ENCODE results near the gene LHX3. TPM values are rescaled to one million over a fixed set of nuclear protein-coding genes. Genes with fewer than 3 reads are reported as not detected.

The LHX3 gene
- total and polyA plus RNA-seq, 4 donors: not detected

DNA sequence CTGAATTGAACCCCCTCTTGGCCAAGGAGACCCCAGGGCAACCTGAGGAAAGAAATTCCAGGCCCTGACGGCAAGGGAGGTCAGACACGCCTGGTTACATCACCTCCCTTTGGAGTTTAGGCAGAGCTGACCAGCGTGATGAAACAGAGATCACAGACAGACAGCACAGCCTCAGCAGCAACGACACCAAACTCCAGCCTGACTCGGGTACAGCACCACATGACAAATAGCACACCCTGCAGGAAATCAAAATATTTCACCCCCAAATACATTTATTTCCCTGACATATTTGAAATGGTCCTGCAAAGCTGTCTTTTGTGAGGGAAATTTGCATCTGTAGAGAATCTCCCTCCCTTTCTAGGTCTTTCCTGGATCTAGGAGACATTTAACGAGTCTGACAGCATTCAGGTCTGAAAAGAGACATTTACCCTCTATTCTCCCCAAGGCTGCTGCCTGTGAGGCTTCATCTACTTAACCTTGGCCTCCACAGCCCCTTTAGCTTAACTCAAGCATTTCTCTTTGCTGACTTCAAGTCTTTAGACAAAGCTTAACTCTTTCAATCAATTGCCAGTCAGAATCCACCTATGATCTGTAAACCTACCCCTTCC lies 38.1 kb upstream of the LHX3 start:
- WGBS, 2 donors: 72 to 78% methylated on average over 6 of the region's 6 CpGs
- Histone ChIP-seq H3K27ac (ENCODE audit: low read depth in 1 of 2, low read length in 1 of 2) (no peak overlapping the region), H3K4me1 (ENCODE audit: control insufficient read depth in 5 of 5, insufficient read depth in 5 of 5, low read length in 5 of 5) (peaks cover 6 to 17% (median 13%) of the 10 kb centered on the region in 5 donors), H3K27me3 (ENCODE audit: control insufficient read depth in 3 of 3, insufficient read depth in 3 of 3, low read length in 2 of 3) (peaks cover 0 to 2% (median 0%) of the 10 kb centered on the region in 3 donors), H3K4me3 (no peak overlapping the region), H3K9me3 (ENCODE audit: control insufficient read depth in 4 of 4, insufficient read depth in 3 of 4, low read length in 3 of 4) (no peaks in the 10 kb centered on the region), H3K9ac (ENCODE audit: insufficient read depth in 1 of 2, low read length in 2 of 2) (no peak overlapping the region), H3K36me3 (ENCODE audit: control insufficient read depth in 4 of 4, insufficient read depth in 4 of 4, low read length in 4 of 4) (no peaks in the 10 kb centered on the region)
- no peak for ATAC-seq (ENCODE audit: insufficient read depth, low FRiP score)
- TF ChIP-seq CTCF (IDR thresholded peaks at IDR 0.05; ENCODE audit: control extremely low read depth, extremely low read depth): no peak
- DNase-seq: no peak

DNA sequence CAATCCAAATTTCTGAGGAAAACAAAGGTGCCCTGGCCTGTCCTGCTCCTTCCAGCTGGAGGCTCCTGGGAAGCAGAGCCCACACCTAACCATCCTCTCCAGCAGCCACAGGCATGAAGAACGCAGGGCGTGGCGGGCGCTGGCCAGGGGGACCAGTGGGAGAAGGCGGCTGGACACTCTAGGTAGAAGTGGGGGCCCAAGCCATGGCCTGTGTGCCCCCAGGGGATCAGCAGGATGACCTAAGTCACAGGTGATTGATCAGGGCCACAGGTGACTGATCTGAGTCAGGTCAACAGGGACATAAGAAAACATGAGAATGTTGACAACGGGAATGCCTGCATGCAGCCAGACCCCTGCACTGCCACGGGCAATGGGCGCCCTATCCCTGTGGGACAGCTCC lies 37.3 kb upstream of the LHX3 start:
- Histone ChIP-seq H3K27me3 (ENCODE audit: control insufficient read depth in 3 of 3, insufficient read depth in 3 of 3, low read length in 2 of 3) (no peaks in the 10 kb centered on the region), H3K9me3 (ENCODE audit: control insufficient read depth in 4 of 4, insufficient read depth in 3 of 4, low read length in 3 of 4) (no peaks in the 10 kb centered on the region), H3K4me3 (no peak overlapping the region), H3K4me1 (ENCODE audit: control insufficient read depth in 5 of 5, insufficient read depth in 5 of 5, low read length in 5 of 5) (peaks cover 6 to 17% (median 13%) of the 10 kb centered on the region in 5 donors), H3K36me3 (ENCODE audit: control insufficient read depth in 4 of 4, insufficient read depth in 4 of 4, low read length in 4 of 4) (no peaks in the 10 kb centered on the region), H3K9ac (ENCODE audit: insufficient read depth in 1 of 2, low read length in 2 of 2) (no peak overlapping the region), H3K27ac (ENCODE audit: low read depth in 1 of 2, low read length in 1 of 2) (no peak overlapping the region)
- no peak for DNase-seq
- 90 to 94% methylated on average over 8 of the region's 8 CpGs for WGBS, 2 donors
- TF ChIP-seq CTCF (IDR thresholded peaks at IDR 0.05; ENCODE audit: control extremely low read depth, extremely low read depth): no peak
- no peak for ATAC-seq (ENCODE audit: insufficient read depth, low FRiP score)

DNA sequence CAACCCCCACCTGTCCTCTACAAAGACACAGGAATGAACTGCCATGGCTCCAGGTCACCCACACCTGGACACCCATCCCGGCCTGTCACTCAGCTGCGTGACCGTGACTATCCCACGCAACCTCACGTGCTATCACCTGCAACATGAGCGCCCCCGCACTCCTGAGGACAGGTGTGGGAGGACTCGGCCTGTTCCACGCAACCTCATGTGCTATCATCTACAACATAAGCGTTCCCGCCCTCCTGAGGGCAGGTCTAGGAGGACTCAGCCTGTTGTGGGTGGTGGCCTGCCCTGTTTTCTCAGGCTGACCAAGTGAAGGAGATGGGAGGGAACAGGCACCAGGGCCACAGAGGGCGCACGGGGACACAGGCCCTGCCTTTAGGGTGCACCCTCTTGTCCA lies 36.6 kb upstream of the LHX3 start:
- no peak for ATAC-seq (ENCODE audit: insufficient read depth, low FRiP score)
- no peaks in the 10 kb centered on the region for H3K9me3 ChIP-seq (ENCODE audit: control insufficient read depth in 4 of 4, insufficient read depth in 3 of 4, low read length in 3 of 4)
- TF ChIP-seq CTCF (IDR thresholded peaks at IDR 0.05; ENCODE audit: control extremely low read depth, extremely low read depth): no peak
- no peaks in the 10 kb centered on the region for H3K27me3 ChIP-seq (ENCODE audit: control insufficient read depth in 3 of 3, insufficient read depth in 3 of 3, low read length in 2 of 3)
- WGBS, 2 donors: 96 to 97% methylated on average over 13 of the region's 13 CpGs
- H3K36me3 ChIP-seq (ENCODE audit: control insufficient read depth in 4 of 4, insufficient read depth in 4 of 4, low read length in 4 of 4): peaks cover 0 to 4% (median 1%) of the 10 kb centered on the region in 4 donors
- no peak for DNase-seq
- H3K27ac ChIP-seq (ENCODE audit: low read depth in 1 of 2, low read length in 1 of 2): no peak overlapping the region
- H3K4me3 ChIP-seq: no peak overlapping the region
- H3K9ac ChIP-seq (ENCODE audit: insufficient read depth in 1 of 2, low read length in 2 of 2): no peak overlapping the region
- H3K4me1 ChIP-seq (ENCODE audit: control insufficient read depth in 5 of 5, insufficient read depth in 5 of 5, low read length in 5 of 5): peaks cover 6 to 17% (median 13%) of the 10 kb centered on the region in 5 donors

DNA sequence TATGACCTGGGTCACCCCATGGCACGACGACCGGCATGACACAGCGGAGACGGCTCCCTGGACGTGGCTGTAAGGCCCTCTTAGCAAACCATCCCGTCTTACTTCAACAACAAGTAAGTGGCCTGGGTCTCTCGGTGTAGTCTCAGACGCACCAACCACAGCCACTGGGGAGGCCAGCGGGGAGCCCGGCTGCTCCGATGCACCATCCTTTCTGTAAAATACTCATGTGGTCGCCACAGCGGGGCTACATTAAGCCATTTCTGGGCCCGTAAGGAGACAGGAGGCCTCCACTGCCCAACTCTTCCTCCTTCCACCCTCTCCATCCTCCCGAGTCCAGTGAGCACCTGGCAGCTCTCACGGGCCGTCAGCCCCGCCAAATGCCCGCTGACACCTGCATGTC lies 36.0 kb upstream of the LHX3 start:
- DNase-seq (no peak), ATAC-seq (ENCODE audit: insufficient read depth, low FRiP score) (no peak)
- H3K27ac ChIP-seq (ENCODE audit: low read depth in 1 of 2, low read length in 1 of 2): no peak overlapping the region
- H3K4me3 ChIP-seq: no peak overlapping the region
- no peaks in the 10 kb centered on the region for H3K27me3 ChIP-seq (ENCODE audit: control insufficient read depth in 3 of 3, insufficient read depth in 3 of 3, low read length in 2 of 3)
- WGBS, 2 donors: 93 to 94% methylated on average over 20 of the region's 20 CpGs
- H3K4me1 ChIP-seq (ENCODE audit: control insufficient read depth in 5 of 5, insufficient read depth in 5 of 5, low read length in 5 of 5): peaks cover 6 to 17% (median 13%) of the 10 kb centered on the region in 5 donors
- H3K9ac ChIP-seq (ENCODE audit: insufficient read depth in 1 of 2, low read length in 2 of 2): no peak overlapping the region
- no peak for TF ChIP-seq CTCF (IDR thresholded peaks at IDR 0.05; ENCODE audit: control extremely low read depth, extremely low read depth)
- H3K9me3 ChIP-seq (ENCODE audit: control insufficient read depth in 4 of 4, insufficient read depth in 3 of 4, low read length in 3 of 4): no peaks in the 10 kb centered on the region
- H3K36me3 ChIP-seq (ENCODE audit: control insufficient read depth in 4 of 4, insufficient read depth in 4 of 4, low read length in 4 of 4): peaks cover 0 to 8% (median 3%) of the 10 kb centered on the region in 4 donors
